HL-60 (cell line): ENCODE measurements around the gene TAPT1.

Experiments used
- POLR2AphosphoS5 ChIP-seq: IDR thresholded peaks from 2 replicates; pipeline ENCODE4 v1.6.1; 2012; ENCODE audit warnings: low read depth
- TF ChIP-seq, protein P1 (sequence below): IDR thresholded peaks from one replicate; pipeline ENCODE4 v1.5.1; 2011; ENCODE audit warnings: low read length, control low read depth, inconsistent platforms; ENCODE audit not compliant: insufficient read depth
- TF ChIP-seq, protein P2 (sequence below): IDR thresholded peaks from 2 replicates; pipeline ENCODE4 v1.6.1; 2012; ENCODE audit warnings: low read depth; ENCODE audit not compliant: insufficient replicate concordance

DNA sequence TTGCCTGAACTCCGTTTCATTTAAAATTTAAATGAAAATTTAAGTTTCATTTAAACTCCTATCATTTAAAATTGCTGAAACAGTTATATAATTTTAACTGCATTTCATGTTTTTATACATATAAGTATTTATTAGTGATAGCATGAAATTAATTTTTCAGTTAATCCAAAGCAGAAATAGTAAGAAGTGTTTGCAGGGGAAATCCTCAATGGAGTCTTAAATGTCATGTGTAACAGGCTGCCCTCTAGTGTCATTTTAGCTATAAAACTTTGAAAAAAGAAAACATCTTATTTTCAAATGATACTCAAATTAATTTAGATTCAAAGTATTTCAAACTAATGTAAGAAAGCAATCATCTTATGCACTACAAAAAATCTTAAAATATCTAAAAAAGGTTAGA lies 27.2 kb downstream of the TAPT1 start:
- TF ChIP-seq, protein P1, sequence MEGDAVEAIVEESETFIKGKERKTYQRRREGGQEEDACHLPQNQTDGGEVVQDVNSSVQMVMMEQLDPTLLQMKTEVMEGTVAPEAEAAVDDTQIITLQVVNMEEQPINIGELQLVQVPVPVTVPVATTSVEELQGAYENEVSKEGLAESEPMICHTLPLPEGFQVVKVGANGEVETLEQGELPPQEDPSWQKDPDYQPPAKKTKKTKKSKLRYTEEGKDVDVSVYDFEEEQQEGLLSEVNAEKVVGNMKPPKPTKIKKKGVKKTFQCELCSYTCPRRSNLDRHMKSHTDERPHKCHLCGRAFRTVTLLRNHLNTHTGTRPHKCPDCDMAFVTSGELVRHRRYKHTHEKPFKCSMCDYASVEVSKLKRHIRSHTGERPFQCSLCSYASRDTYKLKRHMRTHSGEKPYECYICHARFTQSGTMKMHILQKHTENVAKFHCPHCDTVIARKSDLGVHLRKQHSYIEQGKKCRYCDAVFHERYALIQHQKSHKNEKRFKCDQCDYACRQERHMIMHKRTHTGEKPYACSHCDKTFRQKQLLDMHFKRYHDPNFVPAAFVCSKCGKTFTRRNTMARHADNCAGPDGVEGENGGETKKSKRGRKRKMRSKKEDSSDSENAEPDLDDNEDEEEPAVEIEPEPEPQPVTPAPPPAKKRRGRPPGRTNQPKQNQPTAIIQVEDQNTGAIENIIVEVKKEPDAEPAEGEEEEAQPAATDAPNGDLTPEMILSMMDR: no peak
- no peak for TF ChIP-seq POLR2AphosphoS5
- TF ChIP-seq, protein P2, sequence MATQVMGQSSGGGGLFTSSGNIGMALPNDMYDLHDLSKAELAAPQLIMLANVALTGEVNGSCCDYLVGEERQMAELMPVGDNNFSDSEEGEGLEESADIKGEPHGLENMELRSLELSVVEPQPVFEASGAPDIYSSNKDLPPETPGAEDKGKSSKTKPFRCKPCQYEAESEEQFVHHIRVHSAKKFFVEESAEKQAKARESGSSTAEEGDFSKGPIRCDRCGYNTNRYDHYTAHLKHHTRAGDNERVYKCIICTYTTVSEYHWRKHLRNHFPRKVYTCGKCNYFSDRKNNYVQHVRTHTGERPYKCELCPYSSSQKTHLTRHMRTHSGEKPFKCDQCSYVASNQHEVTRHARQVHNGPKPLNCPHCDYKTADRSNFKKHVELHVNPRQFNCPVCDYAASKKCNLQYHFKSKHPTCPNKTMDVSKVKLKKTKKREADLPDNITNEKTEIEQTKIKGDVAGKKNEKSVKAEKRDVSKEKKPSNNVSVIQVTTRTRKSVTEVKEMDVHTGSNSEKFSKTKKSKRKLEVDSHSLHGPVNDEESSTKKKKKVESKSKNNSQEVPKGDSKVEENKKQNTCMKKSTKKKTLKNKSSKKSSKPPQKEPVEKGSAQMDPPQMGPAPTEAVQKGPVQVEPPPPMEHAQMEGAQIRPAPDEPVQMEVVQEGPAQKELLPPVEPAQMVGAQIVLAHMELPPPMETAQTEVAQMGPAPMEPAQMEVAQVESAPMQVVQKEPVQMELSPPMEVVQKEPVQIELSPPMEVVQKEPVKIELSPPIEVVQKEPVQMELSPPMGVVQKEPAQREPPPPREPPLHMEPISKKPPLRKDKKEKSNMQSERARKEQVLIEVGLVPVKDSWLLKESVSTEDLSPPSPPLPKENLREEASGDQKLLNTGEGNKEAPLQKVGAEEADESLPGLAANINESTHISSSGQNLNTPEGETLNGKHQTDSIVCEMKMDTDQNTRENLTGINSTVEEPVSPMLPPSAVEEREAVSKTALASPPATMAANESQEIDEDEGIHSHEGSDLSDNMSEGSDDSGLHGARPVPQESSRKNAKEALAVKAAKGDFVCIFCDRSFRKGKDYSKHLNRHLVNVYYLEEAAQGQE: no peak
